HG03175 (cell line): ENCODE data around the gene MXD4.

ENCODE experiments used
- ATAC-seq: cut with Tn5 transposase; IDR thresholded peaks from one replicate; pipeline ENCODE4 v1.9.1; 2021; ENCODE audit warnings: mild to moderate bottlenecking, moderate library complexity; ENCODE audit not compliant: unreplicated experiment

Gene MXD4

GRCh38 chr4:2253160-2254084 lies 8.5 kb downstream of the MXD4 start:
- ATAC-seq, result no peak

GRCh38 chr4:2252530-2253091 lies 9.3 kb downstream of the MXD4 start:
- no peak for ATAC-seq

GRCh38 chr4:2251795-2252529 lies 9.9 kb downstream of the MXD4 start:
- ATAC-seq, result no peak

GRCh38 chr4:2251073-2251794 lies 10.7 kb downstream of the MXD4 start:
- no peak for ATAC-seq

- ATAC-seq, result no peak
These were observed 11.4 kb downstream of the MXD4 start for GRCh38 chr4:2250357-2251072.

GRCh38 chr4:2249526-2250356 lies 12.2 kb downstream of the MXD4 start:
- ATAC-seq, result no peak

- no peak for ATAC-seq
These were observed 13.1 kb downstream of the MXD4 start for GRCh38 chr4:2248821-2249261.

- no peak for ATAC-seq
These were observed 13.7 kb downstream of the MXD4 start for GRCh38 chr4:2248044-2248780.

GRCh38 chr4:2247128-2248043 lies 14.5 kb downstream of the MXD4 start:
- no peak for ATAC-seq

GRCh38 chr4:2246384-2247127 lies 15.4 kb downstream of the MXD4 start:
- no peak for ATAC-seq

GRCh38 chr4:2245787-2246275 lies 16.1 kb downstream of the MXD4 start:
- no peak for ATAC-seq

GRCh38 chr4:2245057-2245786 lies 16.7 kb downstream of the MXD4 start:
- ATAC-seq, result no peak

- ATAC-seq, result no peak
These were observed 18.1 kb downstream of the MXD4 start for GRCh38 chr4:2243681-2244380.

- ATAC-seq, result peak; percentile 93
These were observed 20.2 kb downstream of the MXD4 start, which contains the start of the genes HAUS3 and POLN for GRCh38 chr4:2241410-2242353. Gene HAUS3 (minus strand): TSS chr4:2242121. CDS start chr4:2240946, 1,175 bp downstream. Gene POLN (minus strand): TSS chr4:2242121. CDS start chr4:2229231, 12,890 bp downstream.
